Limb (tissue), 2 donors: Measurements from ENCODE around the gene MCM9.
"Not testable (repeated sequence)": the region's sequence is repeated elsewhere in the genome, so short reads cannot be mapped to it uniquely, and the experiment has no call there.

Source experiments
- DNase-seq, 2 donors: peaks; one replicate each; pipeline ENCODE4 v3.0.0-alpha.2; 2016; ENCODE audit errors: extremely low spot score in 2 of 2

Gene MCM9

GRCh38 chr6:118893807-118894424 lies 41.0 kb downstream of the MCM9 start, which contains the start of gene ASF1A:
Gene ASF1A, plus strand, starts transcription at chr6:118894152. Its CDS starts 262 bp downstream, at chr6:118894414.
- peak; percentile 98 for DNase-seq

GRCh38 chr6:118893064-118893806 lies 41.7 kb downstream of the MCM9 start:
- peak; percentile 33 to 82 for DNase-seq

GRCh38 chr6:118892355-118892991 lies 42.5 kb downstream of the MCM9 start:
- peak in 1 of 2 donors; percentile 3 for DNase-seq

- DNase-seq, result no peak
Observed at GRCh38 chr6:118890997-118891790, 43.8 kb downstream of the MCM9 start.

- no peak for DNase-seq
Observed at GRCh38 chr6:118889163-118889562, 45.8 kb downstream of the MCM9 start.

GRCh38 chr6:118886641-118887040 lies 48.3 kb downstream of the MCM9 start:
- no peak for DNase-seq

- no peak for DNase-seq
Observed at GRCh38 chr6:118882314-118882905, 52.5 kb downstream of the MCM9 start.

GRCh38 chr6:118881440-118882313 lies 53.3 kb downstream of the MCM9 start:
- DNase-seq, result no peak

- no peak for DNase-seq
Observed at GRCh38 chr6:118877806-118878205, 57.2 kb downstream of the MCM9 start.

- no peak for DNase-seq
Observed at GRCh38 chr6:118876814-118877213, 58.1 kb downstream of the MCM9 start.

- no peak for DNase-seq
Observed at GRCh38 chr6:118876198-118876597, 58.8 kb downstream of the MCM9 start.

GRCh38 chr6:118875672-118876071 lies 59.3 kb downstream of the MCM9 start:
- DNase-seq, result no peak

GRCh38 chr6:118873239-118873638 lies 61.7 kb downstream of the MCM9 start:
- DNase-seq, result no peak

- no peak for DNase-seq
Observed at GRCh38 chr6:118872726-118873125, 62.2 kb downstream of the MCM9 start.

GRCh38 chr6:118872318-118872717 lies 62.6 kb downstream of the MCM9 start:
- no peak for DNase-seq

GRCh38 chr6:118871331-118871730 lies 63.6 kb downstream of the MCM9 start:
- no peak for DNase-seq

- no peak for DNase-seq
Observed at GRCh38 chr6:118869894-118870589, 64.9 kb downstream of the MCM9 start.

GRCh38 chr6:118869350-118869749 lies 65.6 kb downstream of the MCM9 start:
- no peak for DNase-seq

GRCh38 chr6:118868901-118869300 lies 66.1 kb downstream of the MCM9 start:
- DNase-seq, result not testable (repeated sequence)

- no peak for DNase-seq
Observed at GRCh38 chr6:118867181-118867580, 67.8 kb downstream of the MCM9 start.
